COR-L47 (cell line): ENCODE data around the gene NEDD9.

Experiments used
- DNase-seq: peaks from one replicate; lab custom pipeline; 2025; lab: John Stamatoyannopoulos, UW

Gene NEDD9

DNA sequence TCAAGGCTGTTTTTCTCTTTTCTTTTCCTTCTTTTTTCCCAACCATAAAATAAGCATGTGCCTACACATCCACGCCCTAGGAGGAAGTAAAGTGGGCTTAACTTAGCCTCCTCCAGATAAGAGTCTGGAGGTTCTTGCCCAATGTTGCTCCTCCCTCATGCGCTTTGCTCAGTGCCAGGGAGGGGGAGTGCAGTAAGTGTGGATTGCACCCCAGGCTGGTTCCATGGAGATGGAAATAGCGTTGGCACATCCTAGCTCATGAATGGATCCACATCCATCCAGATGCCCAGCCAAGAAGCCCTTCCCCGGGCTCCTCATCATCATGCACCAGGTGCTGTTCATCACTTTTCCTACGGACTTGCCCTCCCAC lies 58.2 kb downstream of the NEDD9 start:
- no peak for DNase-seq

GRCh38 chr6:11172501-11173327 lies 59.8 kb downstream of the NEDD9 start:
- DNase-seq = no peak

DNA sequence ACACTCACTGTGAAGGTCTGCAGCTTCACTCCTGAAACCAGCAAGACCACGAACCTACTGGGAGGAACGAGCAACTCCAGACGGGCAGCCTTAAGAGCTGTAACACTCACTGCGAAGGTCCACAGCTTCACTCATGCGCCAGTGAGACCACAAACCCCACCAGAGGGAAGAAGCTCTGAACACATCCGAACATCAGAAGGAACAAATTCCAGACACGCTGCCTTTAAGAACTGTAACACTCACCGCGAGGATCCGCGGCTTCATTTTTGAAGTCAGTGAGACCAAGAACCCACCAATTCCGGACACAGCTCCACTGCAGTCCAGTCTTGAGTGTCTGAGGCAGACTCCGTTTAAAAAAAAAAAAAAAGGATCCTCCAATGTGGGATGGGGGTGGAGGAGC lies 60.5 kb downstream of the NEDD9 start:
- DNase-seq = no peak

DNA sequence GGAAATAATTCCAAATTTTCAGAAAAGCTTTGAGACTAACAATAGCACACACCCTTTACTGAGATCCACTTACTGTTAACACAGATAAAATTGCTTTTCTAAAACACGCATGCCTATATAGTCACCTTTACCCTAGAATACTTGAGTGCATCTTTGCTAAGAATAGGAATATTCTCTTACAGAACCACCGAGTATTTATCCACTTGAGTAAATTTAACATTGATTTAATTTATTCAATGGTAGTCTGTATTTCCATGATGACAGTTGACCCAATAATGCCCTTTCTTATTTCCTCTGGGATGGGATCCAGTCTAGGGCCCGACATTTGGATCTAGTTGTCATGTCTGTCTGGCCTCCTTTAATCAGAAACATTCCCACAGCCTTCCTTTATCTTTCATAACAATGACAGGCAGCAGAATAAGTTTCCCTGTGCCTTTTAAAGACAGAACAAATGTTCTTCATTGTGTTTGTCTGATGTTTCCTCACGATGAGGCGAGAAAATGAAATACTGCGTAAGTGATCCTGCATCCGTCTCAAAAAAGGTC lies 64.3 kb downstream of the NEDD9 start:
- DNase-seq = no peak

DNA sequence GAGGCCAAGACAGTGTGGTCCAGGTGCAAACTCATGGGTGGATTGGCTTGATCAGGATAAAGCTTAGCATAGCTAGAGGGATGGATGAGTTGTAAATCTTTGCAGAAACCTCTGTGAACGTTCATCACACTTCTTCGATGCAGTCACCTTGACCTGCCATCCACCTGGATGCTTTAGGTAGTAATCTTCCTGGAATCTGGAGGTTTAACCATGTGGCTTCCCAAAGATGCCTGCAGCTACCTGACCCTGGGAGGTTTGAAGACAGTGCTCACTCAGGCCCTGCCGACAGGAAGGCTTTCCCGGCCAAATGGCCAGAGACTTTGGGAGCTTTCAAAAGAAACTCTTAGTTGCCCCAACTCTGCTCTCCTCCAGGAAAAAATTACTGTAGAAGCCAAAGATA lies 65.5 kb downstream of the NEDD9 start:
- DNase-seq = no peak

- DNase-seq = no peak
Measured at GRCh38 chr6:11164717-11165646, 67.5 kb downstream of the NEDD9 start.

- no peak for DNase-seq
Measured at GRCh38 chr6:11163932-11164331, 68.5 kb downstream of the NEDD9 start.

GRCh38 chr6:11162262-11162661 lies 70.2 kb downstream of the NEDD9 start:
- DNase-seq = no peak

GRCh38 chr6:11161031-11161956 lies 71.2 kb downstream of the NEDD9 start:
- DNase-seq = no peak

DNA sequence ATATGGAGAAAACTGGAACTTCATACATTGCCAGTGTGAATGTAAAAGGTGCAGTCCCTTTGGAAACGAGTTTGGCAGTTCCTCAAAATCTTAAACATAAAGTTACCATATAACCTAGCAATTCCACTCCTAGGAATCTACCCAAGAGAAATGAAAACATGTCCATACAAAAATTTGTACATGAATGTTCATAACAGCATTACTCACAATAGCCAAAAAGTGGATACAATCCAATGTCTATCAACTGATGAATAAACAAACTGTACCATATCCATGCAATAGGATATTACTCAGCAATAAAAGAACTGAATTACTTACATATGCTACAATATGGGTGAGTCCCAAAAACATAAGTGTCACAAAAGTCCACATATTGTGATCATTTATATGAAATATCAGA lies 72.3 kb downstream of the NEDD9 start:
- no peak for DNase-seq

GRCh38 chr6:11155589-11155988 lies 76.9 kb downstream of the NEDD9 start:
- DNase-seq = no peak

- DNase-seq = no peak
Measured at GRCh38 chr6:11153447-11153846, 79.0 kb downstream of the NEDD9 start.

DNA sequence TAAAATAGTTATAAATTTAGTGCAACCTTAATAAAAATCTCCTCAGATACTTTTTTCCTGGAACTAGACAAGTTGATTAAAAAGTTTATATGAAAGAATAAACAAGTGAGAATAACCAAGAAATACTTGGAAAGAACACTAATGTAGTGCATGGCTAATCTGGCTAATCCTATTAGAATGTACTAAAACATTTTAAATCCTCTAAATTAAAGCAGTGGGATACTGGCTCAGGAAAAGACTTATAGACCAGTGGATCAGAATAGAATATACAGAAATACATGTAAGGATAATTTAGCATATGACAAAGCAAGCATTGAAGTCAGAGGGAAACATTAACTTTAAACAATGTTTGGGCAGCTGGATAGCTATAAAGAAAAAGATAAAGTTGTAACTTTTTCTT lies 79.9 kb downstream of the NEDD9 start:
- no peak for DNase-seq

DNA sequence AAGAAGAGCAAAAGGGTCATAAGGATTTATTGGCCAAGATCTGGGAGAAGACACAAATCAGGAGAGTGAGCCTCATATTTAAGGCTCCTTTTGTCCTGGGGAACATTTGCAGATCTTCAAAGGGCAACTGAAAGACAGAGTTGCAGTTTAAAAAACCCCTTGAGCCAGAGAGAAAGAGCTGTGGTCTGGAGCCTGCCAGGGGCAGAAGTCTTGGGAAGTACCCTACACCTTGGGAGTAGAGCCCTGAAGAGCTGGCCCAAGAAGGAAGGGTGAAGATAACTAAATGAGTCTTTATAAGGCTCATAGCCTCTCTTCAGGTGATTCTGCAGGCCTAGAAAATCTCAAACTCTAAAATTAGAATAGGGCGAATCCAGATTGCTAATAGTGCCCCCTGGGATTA lies 81.0 kb downstream of the NEDD9 start:
- DNase-seq = no peak

- no peak for DNase-seq
Measured at GRCh38 chr6:11149551-11149950, 82.9 kb downstream of the NEDD9 start.

GRCh38 chr6:11146117-11146826 lies 86.2 kb downstream of the NEDD9 start:
- no peak for DNase-seq

DNA sequence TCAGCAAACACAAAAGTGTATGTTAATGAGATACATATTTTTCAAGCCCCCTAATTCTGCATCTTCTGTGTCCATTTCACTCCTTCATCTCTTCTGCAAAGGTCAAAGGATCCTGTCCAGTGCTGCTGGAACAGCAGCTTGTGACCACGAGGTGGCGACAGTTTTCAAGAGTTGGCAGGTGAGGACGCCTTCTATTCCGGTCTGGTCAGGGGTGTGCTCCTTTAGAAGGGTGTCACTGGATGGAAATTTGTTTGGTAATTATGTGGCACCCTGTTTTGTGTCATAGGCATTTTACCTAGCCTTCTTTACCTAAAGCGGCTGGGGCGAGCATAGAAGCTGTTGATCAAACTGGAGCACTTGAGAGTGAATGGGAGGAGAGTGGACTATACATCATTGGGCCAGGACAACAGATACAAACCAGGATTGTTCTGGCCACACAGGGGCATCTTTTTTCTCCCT lies 88.0 kb downstream of the NEDD9 start:
- peak; percentile 46 for DNase-seq

DNA sequence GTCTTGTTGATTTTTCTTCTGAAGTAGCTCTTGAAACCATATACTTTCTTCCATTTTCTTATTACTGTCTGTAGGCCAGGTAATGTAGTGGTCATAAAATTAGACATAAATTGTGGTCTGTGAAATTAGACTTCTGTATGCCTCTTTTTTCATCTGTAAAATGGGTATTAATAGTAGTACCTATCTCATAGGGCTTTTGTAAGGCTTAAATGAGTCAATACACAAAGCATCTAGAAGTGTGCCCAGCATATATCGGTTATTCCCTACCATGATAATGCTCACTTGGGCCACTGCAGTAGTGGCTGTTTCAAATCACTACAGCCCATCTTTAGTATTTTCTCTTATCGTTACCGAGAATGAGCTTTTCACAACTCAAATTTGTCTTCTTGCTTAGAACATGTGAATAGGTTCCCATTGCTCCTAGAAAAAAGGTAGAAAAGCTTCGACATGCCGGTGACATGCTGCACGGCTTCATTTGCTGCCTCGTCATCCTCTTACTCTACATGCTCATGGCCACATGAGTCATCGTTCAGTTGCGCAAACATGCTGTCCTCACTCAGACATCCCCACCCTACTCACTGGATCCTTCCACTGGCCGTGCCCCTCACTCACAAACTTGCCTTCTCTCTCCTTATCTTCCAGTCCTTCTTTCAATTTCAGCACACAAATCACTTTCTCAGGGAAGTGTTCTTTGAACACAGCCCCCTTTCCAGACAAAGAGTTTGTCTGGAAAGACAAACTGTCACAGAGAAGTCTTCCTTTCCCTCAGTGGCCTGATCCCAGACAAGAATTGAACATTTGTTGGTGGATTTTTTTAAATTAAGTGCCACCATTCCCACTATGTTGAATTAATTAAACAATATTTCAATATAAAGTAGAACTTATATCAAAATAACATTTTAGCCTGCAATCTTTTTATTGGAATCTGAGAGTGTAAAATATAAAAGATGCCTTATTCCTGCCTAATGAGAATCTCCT lies 88.8 kb downstream of the NEDD9 start:
- DNase-seq = no peak

DNA sequence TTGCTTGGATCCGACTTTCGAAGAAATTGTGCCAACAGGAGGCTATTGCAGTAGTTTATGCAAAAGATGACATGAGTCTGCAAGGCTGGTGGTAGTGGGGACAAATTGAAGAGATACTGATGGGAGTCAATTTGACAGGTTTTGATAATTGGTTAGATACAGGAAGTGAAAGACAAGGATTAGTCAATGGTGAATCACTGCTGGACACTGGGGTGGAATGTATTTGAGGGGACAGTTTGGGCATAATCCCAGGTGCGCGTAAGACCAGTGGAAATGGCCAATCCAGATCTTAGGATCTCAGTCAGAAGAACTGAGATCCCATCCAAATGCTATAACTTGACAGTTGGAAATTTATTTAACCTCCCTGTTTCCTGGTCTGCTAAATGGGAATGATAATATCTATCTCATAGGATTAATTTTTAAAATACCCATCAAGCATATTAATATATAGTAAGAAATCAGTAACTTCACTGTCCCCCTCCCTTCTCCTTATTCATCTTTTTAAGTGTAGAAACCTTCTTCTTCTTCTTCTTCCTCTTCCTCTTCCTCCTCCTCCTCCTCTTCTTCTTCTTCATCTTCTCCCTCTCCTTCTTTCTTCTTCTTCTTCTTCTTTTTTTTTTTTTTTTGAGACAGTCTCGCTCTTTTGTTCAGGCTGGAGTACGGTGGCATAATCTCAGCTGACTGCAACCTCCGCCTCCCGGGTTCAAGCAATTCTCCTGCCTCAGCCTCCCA lies 90.0 kb downstream of the NEDD9 start:
- no peak for DNase-seq
